ENCODE data around the gene SYT6.

DNA sequence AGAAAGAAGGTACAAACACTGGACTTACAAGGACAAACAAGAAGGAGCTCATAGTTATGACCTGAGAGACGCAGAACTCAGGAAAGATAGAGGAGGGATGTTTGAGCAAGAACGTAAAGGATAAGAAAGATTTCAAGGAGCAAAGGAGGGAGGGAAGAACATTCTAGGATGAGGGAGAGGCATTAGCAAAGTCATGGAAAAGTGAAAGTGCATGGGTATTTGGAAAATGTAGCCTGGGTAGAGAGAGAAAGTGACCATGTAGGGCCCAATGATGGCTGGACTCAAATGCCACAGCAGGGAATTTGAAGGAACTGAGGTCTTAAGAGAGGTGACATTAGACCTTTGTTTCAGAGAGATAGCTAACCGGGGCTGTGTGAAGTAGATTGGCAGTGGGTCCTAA, 76.5 kb downstream of the SYT6 start:
- TF ChIP-seq MXI1 (IDR thresholded peaks at IDR 0.05; ENCODE audit: low read depth, low read length) (no peak), EP300 (IDR thresholded peaks at IDR 0.05; ENCODE audit: borderline replicate concordance in 1 of 2, control insufficient read depth in 1 of 2, low read depth in 2 of 2, low read length in 2 of 2) (no peak), SPI1 (IDR thresholded peaks at IDR 0.05; ENCODE audit: borderline replicate concordance, insufficient read depth, low read depth, low read length) (no peak), KDM1A (IDR thresholded peaks at IDR 0.05; ENCODE audit: borderline replicate concordance) (no peak), RELA (IDR thresholded peaks at IDR 0.05; ENCODE audit: borderline replicate concordance, partially characterized antibody) (no peak)
- TF ChIP-seq, protein P1, sequence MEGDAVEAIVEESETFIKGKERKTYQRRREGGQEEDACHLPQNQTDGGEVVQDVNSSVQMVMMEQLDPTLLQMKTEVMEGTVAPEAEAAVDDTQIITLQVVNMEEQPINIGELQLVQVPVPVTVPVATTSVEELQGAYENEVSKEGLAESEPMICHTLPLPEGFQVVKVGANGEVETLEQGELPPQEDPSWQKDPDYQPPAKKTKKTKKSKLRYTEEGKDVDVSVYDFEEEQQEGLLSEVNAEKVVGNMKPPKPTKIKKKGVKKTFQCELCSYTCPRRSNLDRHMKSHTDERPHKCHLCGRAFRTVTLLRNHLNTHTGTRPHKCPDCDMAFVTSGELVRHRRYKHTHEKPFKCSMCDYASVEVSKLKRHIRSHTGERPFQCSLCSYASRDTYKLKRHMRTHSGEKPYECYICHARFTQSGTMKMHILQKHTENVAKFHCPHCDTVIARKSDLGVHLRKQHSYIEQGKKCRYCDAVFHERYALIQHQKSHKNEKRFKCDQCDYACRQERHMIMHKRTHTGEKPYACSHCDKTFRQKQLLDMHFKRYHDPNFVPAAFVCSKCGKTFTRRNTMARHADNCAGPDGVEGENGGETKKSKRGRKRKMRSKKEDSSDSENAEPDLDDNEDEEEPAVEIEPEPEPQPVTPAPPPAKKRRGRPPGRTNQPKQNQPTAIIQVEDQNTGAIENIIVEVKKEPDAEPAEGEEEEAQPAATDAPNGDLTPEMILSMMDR (IDR thresholded peaks at IDR 0.05 in 2 of 3, conservative IDR thresholded peaks at IDR 0.05 in 1 of 3; ENCODE audit: control insufficient read depth in 2 of 3, extremely low read depth in 1 of 3, insufficient read depth in 1 of 3, low read depth in 3 of 3, low read length in 3 of 3), result no peak
- TF ChIP-seq, protein P2, sequence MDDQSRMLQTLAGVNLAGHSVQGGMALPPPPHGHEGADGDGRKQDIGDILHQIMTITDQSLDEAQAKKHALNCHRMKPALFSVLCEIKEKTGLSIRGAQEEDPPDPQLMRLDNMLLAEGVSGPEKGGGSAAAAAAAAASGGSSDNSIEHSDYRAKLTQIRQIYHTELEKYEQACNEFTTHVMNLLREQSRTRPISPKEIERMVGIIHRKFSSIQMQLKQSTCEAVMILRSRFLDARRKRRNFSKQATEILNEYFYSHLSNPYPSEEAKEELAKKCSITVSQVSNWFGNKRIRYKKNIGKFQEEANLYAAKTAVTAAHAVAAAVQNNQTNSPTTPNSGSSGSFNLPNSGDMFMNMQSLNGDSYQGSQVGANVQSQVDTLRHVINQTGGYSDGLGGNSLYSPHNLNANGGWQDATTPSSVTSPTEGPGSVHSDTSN (IDR thresholded peaks at IDR 0.05; ENCODE audit: insufficient replicate concordance, low read depth, low read length), result no peak
- TF ChIP-seq, protein P3, sequence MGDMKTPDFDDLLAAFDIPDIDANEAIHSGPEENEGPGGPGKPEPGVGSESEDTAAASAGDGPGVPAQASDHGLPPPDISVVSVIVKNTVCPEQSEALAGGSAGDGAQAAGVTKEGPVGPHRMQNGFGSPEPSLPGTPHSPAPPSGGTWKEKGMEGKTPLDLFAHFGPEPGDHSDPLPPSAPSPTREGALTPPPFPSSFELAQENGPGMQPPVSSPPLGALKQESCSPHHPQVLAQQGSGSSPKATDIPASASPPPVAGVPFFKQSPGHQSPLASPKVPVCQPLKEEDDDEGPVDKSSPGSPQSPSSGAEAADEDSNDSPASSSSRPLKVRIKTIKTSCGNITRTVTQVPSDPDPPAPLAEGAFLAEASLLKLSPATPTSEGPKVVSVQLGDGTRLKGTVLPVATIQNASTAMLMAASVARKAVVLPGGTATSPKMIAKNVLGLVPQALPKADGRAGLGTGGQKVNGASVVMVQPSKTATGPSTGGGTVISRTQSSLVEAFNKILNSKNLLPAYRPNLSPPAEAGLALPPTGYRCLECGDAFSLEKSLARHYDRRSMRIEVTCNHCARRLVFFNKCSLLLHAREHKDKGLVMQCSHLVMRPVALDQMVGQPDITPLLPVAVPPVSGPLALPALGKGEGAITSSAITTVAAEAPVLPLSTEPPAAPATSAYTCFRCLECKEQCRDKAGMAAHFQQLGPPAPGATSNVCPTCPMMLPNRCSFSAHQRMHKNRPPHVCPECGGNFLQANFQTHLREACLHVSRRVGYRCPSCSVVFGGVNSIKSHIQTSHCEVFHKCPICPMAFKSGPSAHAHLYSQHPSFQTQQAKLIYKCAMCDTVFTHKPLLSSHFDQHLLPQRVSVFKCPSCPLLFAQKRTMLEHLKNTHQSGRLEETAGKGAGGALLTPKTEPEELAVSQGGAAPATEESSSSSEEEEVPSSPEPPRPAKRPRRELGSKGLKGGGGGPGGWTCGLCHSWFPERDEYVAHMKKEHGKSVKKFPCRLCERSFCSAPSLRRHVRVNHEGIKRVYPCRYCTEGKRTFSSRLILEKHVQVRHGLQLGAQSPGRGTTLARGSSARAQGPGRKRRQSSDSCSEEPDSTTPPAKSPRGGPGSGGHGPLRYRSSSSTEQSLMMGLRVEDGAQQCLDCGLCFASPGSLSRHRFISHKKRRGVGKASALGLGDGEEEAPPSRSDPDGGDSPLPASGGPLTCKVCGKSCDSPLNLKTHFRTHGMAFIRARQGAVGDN (IDR thresholded peaks at IDR 0.05), result no peak
- TF ChIP-seq, protein P4, sequence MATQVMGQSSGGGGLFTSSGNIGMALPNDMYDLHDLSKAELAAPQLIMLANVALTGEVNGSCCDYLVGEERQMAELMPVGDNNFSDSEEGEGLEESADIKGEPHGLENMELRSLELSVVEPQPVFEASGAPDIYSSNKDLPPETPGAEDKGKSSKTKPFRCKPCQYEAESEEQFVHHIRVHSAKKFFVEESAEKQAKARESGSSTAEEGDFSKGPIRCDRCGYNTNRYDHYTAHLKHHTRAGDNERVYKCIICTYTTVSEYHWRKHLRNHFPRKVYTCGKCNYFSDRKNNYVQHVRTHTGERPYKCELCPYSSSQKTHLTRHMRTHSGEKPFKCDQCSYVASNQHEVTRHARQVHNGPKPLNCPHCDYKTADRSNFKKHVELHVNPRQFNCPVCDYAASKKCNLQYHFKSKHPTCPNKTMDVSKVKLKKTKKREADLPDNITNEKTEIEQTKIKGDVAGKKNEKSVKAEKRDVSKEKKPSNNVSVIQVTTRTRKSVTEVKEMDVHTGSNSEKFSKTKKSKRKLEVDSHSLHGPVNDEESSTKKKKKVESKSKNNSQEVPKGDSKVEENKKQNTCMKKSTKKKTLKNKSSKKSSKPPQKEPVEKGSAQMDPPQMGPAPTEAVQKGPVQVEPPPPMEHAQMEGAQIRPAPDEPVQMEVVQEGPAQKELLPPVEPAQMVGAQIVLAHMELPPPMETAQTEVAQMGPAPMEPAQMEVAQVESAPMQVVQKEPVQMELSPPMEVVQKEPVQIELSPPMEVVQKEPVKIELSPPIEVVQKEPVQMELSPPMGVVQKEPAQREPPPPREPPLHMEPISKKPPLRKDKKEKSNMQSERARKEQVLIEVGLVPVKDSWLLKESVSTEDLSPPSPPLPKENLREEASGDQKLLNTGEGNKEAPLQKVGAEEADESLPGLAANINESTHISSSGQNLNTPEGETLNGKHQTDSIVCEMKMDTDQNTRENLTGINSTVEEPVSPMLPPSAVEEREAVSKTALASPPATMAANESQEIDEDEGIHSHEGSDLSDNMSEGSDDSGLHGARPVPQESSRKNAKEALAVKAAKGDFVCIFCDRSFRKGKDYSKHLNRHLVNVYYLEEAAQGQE (IDR thresholded peaks at IDR 0.05; ENCODE audit: low read depth, low read length), result no peak

All from GM12878 (cell line).